Mucosa of rectum (tissue), 2 donors: ENCODE results near the gene C11orf21.
"Not testable (repeated sequence)": the region's sequence is repeated elsewhere in the genome, so short reads cannot be mapped to it uniquely, and the experiment has no call there.

ENCODE experiments used
- H3K27ac ChIP-seq, 2 donors: one replicate each; pipeline ENCODE4 v1.7.0; 2013; ENCODE audit warnings: inconsistent platforms in 2 of 2, low read depth in 2 of 2, low read length in 2 of 2
- H3K27me3 ChIP-seq, 2 donors: one replicate each; pipeline ENCODE4 v1.7.0; 2013; ENCODE audit warnings: low read length in 2 of 2; ENCODE audit not compliant: control insufficient read depth in 2 of 2, insufficient read depth in 2 of 2
- H3K36me3 ChIP-seq, 2 donors: one replicate each; pipeline ENCODE4 v1.7.0; 2013; ENCODE audit warnings: low read length in 2 of 2; ENCODE audit not compliant: control insufficient read depth in 2 of 2, insufficient read depth in 2 of 2
- H3K4me1 ChIP-seq, 2 donors: one replicate each; pipeline ENCODE4 v1.7.0; 2013; ENCODE audit warnings: low read length in 2 of 2, mild to moderate bottlenecking in 1 of 2; ENCODE audit not compliant: control insufficient read depth in 2 of 2, insufficient read depth in 2 of 2
- H3K4me3 ChIP-seq, 2 donors: one replicate each; pipeline ENCODE4 v1.7.0; 2013; ENCODE audit warnings: low read length in 2 of 2
- H3K9ac ChIP-seq, 2 donors: one replicate each; pipeline ENCODE4 v1.7.0; 2013; ENCODE audit warnings: low read length in 2 of 2, low read depth in 1 of 2, mild to moderate bottlenecking in 1 of 2
- H3K9me3 ChIP-seq, 2 donors: one replicate each; pipeline ENCODE4 v1.7.0; 2013; ENCODE audit warnings: low read length in 2 of 2; ENCODE audit not compliant: control insufficient read depth in 2 of 2
- donor health status: healthy.
- donor health status: Normal muscosa, but diverticular disease.

C11orf21 gene

DNA sequence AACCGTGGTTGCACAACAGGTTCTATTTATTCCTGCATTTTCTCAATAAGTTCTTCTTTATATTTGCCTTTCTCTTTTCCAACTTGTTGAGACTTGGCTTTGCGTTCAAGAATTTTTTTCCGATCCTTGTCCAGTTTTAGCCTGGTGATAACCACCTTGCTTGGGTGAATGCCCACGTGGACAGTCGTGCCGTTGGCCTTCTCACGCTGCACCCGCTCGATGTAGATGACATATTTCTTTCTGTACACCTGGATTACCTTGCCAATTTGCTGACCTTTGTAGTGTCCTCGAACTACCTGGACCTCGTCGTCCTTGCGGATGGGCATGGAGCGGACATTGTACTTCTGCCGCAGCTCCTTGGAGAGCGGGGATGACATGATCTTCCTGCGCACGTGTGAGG, 33.6 kb upstream of the C11orf21 start:
- H3K4me3 ChIP-seq, H3K9me3 ChIP-seq, H3K4me1 ChIP-seq, H3K27ac ChIP-seq, H3K27me3 ChIP-seq, H3K9ac ChIP-seq, H3K36me3 ChIP-seq: not testable (repeated sequence)

DNA sequence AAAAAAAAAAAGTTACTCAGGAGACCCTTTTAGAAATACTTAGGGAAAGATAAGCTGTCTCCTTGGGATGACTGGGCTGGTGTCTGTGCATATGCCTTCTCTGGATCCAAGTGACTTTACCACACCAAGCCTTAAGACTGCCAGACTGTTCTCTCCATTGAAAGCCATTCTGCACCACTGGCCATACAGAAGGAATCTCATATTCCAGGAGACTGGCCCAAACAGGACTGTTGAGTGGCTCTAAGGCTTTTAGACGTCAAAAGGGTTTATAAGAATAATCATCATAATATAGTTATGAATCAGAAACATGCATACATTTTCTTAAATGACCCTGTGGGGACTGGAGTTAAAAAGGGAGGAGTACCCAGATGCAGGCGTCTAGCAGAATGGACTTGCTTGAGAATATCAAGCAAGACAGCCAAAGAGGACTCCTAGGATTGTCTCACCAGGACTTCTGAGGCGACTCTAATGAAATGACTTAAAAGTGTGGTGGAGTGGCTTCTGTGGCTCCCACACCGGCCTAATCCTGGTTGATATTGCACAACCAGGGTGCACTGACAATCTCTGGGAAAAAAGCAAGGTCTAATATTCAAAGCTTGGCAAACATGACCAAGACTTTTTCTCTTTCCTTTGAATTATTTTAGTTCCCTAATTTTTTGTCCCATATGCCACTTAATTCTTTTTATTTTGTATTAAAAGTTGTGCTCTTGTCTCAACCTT, 31.9 kb upstream of the C11orf21 start:
- H3K9me3 ChIP-seq, H3K4me3 ChIP-seq, H3K36me3 ChIP-seq, H3K4me1 ChIP-seq, H3K27me3 ChIP-seq, H3K9ac ChIP-seq, H3K27ac ChIP-seq: not testable (repeated sequence)

DNA sequence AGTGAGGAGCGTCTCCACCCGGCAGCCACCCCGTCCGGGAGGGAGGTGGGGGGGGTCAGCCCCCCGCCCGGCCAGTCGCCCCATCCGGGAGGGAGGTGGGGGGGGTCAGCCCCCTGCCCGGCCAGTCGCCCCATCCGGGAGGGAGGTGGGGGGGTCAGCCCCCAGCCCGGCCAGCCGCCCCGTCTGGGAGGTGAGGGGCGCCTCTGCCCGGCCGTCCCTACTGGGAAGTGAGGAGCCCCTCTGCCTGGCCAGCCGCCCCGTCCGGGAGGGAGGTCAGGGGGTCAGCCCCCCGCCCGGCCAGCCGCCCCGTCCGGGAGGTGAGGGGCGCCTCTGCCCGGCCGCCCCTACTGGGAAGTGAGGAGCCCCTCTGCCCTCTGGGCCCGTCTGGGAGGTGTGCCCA, 30.9 kb upstream of the C11orf21 start:
- not testable (repeated sequence) for H3K4me3 ChIP-seq, H3K36me3 ChIP-seq, H3K27ac ChIP-seq, H3K9me3 ChIP-seq, H3K9ac ChIP-seq, H3K27me3 ChIP-seq, H3K4me1 ChIP-seq

DNA sequence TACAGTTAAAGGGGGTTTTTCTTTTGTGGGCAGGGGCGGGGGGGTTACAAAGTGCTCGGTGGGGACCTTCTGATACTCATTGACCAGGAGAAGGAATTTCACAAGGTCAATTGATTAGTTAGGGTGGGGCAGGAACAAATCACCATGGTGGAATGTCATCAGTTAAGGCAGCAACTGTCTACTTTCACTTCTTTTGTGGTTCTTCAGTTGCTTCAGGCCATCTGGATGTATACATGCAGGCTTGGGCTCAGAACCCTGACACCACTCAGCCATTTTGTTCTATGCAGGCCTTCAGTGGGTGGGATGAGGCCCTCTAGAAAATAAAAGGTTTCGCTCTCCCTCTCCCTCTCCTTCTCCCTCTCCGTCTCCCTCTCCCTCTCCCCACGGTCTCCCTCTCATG, 29.7 kb upstream of the C11orf21 start:
- Histone ChIP-seq H3K9ac (no peak overlapping the region), H3K9me3 (peaks cover 0 to 6% of the 10 kb centered on the region in 2 donors), H3K27ac (no peak overlapping the region), H3K27me3 (no peaks in the 10 kb centered on the region), H3K4me1 (no peaks in the 10 kb centered on the region), H3K36me3 (no peaks in the 10 kb centered on the region), H3K4me3 (no peak overlapping the region)

DNA sequence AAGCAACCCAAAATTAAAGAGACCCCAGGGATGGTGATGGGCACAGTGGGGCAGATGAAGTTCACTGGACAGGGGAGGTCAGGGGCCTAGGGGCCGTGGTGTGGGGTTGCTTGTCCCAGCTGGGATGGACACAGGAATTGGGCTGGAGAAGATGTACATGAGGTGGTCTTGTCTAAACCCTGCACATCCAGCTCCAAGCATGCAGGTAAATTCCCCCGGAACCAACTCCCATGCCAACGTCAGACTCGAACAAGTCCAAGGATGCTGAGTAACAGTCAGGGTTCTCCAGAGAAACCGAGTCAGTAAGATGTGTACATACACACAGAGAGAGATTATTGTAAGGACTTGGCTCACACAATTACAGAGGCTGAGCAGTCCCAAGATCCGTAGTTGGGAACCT, 29.0 kb upstream of the C11orf21 start:
- Histone ChIP-seq H3K4me1 (no peaks in the 10 kb centered on the region), H3K9ac (no peak overlapping the region), H3K4me3 (no peak overlapping the region), H3K9me3 (peaks cover 0 to 6% of the 10 kb centered on the region in 2 donors), H3K36me3 (no peaks in the 10 kb centered on the region), H3K27ac (no peak overlapping the region), H3K27me3 (no peaks in the 10 kb centered on the region)

DNA sequence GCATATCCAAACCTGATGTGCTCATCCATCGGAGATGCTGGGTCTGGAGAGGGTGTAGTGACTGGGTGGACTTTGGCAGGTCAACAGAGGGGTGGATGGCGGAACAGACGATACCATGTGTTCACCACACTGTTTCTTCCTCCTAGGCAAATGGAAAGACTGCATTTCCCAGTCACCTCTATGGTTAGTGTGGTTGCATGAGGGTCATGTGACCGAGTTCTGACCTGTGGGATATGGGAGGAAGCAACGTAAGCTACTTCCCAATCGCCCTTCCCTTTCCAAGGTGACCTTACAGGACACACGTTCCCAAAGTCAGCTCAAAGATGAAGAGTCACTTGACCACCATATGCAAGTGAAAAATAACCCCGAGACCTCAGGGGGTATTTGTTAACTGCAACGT, 27.8 kb upstream of the C11orf21 start:
- Histone ChIP-seq H3K27me3 (no peaks in the 10 kb centered on the region), H3K36me3 (no peaks in the 10 kb centered on the region), H3K9ac (no peak overlapping the region), H3K4me1 (no peaks in the 10 kb centered on the region), H3K27ac (no peak overlapping the region), H3K9me3 (peaks cover 0 to 6% of the 10 kb centered on the region in 2 donors), H3K4me3 (no peak overlapping the region)

DNA sequence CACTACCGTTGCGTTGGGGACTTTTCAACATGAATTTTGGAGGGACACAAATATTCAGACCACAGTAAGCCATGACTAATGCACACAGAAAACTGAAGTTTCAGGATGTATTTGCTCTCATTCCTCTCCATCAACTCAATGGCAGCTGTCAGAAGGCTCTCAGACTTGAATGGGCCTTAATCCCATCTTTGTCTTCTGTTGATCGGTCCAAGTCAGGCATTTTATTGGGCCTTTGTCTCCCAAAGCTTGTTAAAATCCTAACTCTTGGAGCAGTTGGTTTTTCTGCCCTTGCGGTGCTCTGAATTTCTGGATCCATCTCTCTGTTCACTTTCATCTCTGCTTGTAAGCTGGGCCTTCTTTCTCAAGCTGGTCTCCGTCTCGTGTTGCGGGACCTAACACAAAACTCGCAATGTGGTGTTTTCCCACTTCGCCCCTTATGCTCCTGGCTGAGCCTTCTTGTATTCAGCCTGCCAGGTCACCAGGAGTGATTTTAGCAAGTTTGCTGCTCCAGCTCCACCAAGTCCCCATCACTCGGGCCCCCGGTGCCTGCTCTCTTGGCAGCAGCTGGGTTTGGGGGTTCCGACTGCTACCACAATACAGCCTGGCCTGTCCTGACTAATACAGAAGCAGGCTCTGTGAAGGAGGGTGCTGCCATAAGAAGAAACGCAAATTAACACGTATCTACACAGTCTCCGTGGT, 27.1 kb upstream of the C11orf21 start:
- no peaks in the 10 kb centered on the region for H3K4me1 ChIP-seq
- H3K27me3 ChIP-seq: no peaks in the 10 kb centered on the region
- no peak overlapping the region for H3K4me3 ChIP-seq
- H3K36me3 ChIP-seq: no peaks in the 10 kb centered on the region
- H3K27ac ChIP-seq: no peak overlapping the region
- H3K9me3 ChIP-seq: peaks cover 0 to 6% of the 10 kb centered on the region in 2 donors
- no peak overlapping the region for H3K9ac ChIP-seq

DNA sequence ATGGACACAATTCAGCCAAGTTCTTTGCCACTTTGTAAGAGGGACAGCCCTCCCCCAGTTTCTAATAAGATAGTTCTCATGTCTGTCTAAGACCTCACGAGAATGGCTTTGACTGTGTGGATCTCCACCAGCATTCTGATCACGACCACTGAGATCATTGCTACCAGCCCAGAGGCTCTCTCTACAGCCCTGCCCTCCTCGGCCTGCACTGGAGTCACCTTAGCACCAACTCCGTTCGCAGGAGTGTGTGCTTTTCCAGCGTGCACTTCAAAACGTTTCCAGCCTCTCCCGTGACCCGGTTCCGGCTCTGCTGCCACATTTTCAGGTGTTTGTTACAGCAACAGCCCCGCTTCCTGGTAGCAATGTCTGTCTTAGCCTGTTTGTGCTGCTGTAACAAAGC, 26.3 kb upstream of the C11orf21 start:
- H3K36me3 ChIP-seq: no peaks in the 10 kb centered on the region
- no peaks in the 10 kb centered on the region for H3K27me3 ChIP-seq
- no peaks in the 10 kb centered on the region for H3K4me1 ChIP-seq
- no peak overlapping the region for H3K4me3 ChIP-seq
- no peak overlapping the region for H3K27ac ChIP-seq
- H3K9ac ChIP-seq: no peak overlapping the region
- H3K9me3 ChIP-seq: peaks cover 0 to 6% of the 10 kb centered on the region in 2 donors

DNA sequence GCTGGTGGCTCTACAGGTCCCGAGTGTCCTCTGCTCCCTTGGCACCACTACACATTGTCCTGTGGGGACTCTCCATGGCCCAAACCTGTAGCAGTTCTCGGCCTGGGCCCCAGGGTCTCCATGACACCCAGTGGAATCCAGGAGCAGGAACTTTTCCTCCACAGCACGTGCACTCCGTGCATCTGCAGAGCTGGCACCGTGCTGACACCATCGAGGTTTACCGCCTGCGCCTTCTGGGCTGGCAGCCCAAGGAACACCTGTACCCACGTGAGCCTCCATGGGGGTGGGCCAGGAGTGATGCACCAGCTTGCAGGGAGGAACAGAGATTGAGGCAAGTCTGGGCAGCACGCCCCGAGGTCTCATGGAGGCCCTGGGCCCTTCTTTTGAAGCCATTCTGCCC, 25.3 kb upstream of the C11orf21 start:
- Histone ChIP-seq H3K36me3 (no peaks in the 10 kb centered on the region), H3K9me3 (peaks cover 0 to 6% of the 10 kb centered on the region in 2 donors), H3K4me1 (no peaks in the 10 kb centered on the region), H3K9ac (no peak overlapping the region), H3K27me3 (no peaks in the 10 kb centered on the region), H3K4me3 (no peak overlapping the region), H3K27ac (no peak overlapping the region)

DNA sequence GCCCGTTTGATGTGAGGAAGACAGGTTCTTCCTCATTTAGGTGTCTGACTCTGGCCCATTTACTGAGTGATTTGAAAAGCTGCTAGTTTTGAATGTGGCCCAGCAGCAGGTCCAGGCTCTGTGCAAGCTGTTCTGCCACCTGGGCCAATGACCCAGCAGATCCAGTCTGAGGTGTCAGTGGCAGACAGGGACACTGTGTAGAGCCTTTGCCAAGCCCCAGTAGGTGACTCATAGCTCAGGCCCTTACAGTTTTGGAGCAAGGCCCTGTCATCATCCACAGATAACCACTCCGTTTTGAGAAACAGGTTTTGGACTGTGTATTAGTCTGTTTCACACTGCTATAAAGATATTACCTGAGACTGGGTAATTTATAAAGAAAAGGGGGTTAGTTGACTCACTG, 24.0 kb upstream of the C11orf21 start:
- Histone ChIP-seq H3K4me1 (no peaks in the 10 kb centered on the region), H3K27me3 (no peaks in the 10 kb centered on the region), H3K27ac (no peak overlapping the region), H3K9me3 (peaks cover 0 to 1% of the 10 kb centered on the region in 2 donors), H3K4me3 (no peak overlapping the region), H3K36me3 (no peaks in the 10 kb centered on the region), H3K9ac (no peak overlapping the region)
